Nucleus accumbens (tissue), 56 donors: ENCODE data around the gene KRT20.
A peak's percentile ranks its signal among the peaks of the same experiment; 100 is the strongest.
"Not testable (repeated sequence)": the region's sequence is repeated elsewhere in the genome, so short reads cannot be mapped to it uniquely, and the experiment has no call there.

Experiments
- DNase-seq, 56 donors: peaks; one replicate each; lab custom pipeline; 2025; lab: John Stamatoyannopoulos, UW

KRT20 gene, protein sequence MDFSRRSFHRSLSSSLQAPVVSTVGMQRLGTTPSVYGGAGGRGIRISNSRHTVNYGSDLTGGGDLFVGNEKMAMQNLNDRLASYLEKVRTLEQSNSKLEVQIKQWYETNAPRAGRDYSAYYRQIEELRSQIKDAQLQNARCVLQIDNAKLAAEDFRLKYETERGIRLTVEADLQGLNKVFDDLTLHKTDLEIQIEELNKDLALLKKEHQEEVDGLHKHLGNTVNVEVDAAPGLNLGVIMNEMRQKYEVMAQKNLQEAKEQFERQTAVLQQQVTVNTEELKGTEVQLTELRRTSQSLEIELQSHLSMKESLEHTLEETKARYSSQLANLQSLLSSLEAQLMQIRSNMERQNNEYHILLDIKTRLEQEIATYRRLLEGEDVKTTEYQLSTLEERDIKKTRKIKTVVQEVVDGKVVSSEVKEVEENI

DNA sequence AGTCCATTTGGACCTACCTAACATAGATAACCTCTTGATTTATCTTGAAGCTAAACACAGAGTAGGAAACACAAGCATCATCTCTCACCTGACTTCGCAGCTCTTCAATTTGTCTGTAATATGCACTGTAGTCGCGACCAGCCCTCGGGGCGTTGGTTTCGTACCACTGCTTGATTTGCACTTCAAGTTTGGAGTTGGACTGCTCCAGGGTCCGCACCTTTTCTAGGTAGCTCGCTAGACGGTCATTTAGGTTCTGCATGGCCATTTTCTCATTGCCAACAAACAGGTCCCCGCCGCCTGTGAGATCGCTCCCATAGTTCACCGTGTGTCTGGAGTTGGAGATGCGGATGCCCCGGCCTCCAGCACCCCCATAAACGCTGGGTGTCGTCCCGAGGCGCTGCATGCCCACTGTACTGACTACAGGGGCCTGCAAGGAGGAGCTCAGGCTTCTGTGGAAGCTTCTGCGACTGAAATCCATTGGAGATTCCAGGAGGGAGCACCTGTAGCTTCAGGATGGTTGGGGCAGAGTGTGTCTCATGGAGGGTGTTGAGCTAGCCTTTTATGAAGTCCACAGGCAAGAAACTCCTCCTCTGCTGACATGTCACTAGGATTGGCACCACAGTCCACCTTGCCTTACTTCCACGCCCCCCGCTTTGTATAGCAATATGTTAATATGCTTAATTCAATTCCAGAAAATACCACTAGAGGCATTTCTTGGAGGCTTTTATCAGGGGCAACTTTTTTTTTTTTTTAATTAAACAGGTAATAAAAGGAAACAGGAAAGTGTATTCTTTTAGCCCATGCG, at the start of gene KRT20:
KRT20 (minus strand) TSS at position 535 of the 805 bp plus-strand sequence; CDS start at position 478, 57 bp downstream.
- DNase-seq, result no peak

DNA sequence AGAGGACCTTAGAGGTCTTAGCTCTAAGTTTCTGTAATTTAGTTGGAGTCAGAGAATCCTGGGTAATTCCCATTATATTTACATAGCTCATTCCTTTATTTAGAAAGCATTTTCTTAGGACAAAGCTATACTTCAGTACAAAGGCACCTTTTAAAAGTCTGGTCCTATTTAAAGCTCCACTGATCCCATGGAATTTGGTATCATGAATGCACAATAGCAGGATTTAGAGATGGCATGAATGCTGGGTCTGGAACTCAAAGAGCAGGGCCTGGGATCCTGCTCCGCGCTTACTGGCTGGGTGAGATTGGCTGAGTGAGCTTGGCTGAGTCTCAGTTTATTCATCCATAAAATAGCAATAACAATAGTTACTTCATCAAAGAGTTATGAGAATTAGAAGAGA, 47.6 kb upstream of the KRT20 start:
- DNase-seq, result no peak

DNA sequence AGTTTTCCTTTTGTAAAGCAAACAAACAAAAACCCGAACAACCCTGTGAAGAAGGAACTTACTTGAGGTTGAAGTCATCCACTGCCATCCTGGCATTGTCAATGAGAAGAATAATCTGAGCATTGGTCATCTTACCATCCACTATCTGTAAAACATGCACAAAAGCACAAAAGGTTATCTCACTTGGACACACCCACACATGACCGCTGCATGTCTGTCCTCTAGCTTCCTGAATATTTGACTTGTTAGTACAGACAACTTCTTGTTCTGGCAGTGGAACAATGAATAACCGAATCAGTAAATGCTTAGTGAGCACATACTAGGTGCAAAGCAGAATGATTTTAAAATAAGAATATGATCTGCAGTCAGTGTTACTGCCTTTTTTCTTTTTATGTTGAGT, 46.3 kb upstream of the KRT20 start:
- DNase-seq, result no peak

DNA sequence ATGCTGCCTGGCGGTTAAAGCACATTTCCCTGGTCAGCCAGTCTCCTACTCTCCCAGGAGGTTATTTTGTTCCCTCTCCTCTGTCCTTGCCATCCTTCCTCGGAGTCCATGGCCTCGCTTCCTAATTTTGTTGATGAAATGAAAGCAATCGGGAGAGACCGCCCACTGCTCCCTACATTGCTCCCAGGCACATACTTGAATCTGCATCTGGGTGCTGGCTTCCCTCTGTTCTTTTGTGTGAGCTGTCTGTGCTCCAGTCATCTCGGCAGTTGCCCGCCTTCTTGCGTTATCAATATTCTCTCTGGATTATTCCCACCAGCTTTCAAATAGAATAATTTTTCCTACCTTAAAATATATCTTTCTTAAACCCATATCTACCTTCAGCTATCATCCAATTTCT, 41.3 kb upstream of the KRT20 start:
- peak in 6 of 56 donors; percentile 1 to 37 (median 11) for DNase-seq

DNA sequence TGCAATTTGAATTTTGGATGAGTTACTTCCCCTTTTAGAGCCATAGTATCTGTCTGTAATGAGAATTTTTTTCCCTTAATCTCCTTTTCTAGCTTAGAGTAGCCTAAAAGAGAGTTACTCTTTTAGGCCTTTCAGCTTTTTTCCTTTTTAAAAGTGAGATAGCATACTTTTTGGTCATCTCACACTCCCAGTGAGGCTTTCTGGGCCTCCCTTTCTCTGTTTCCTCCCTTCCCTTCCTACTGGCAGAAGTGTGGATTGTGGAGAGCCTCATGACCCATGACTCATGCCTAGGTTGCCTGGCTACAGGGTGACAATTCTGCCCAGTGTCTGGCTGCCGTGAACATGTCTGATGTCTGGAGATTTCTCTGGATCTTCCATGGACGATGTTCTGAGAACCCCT, 37.2 kb upstream of the KRT20 start:
- DNase-seq, result peak in 24 of 56 donors; percentile 1 to 70 (median 18)

DNA sequence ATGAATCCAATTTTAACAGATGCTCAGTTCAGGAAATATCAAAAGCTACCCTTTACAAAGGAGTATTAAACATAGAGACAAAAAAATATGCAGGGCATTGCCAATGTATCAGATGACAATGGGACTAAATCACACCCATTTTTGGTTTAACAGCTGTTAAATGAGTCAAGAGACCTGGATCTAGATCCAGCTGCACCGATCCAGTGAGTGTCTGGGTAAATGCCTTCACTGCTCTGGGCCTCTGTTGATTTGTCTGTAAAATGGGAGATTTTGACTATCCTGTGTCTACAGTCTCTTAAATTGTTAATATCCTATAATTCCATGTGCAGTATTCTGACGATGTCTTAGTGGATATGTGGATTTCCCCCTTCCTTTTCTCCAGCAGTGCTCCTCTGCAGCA, 36.0 kb upstream of the KRT20 start:
- DNase-seq, result no peak

DNA sequence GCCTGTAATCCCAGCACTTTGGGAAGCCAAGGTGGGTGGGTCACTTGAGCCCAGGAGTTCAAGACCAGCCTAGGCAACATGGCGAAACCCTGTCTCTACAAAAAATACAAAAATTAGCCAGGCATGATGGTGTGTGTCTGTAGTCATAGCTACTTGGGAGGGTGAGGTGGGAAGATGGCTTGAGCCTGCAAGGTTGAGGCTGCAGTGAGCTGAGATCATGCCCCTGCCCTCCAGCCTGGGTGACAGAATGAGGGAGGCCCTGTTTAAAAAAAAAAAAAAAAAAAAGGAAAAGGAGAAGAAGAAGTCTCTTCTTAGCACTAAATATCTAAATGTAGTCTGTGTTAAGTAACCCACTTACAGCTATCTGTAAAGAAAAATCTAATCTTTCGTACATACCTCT, 32.1 kb upstream of the KRT20 start:
- DNase-seq, result not testable (repeated sequence)

DNA sequence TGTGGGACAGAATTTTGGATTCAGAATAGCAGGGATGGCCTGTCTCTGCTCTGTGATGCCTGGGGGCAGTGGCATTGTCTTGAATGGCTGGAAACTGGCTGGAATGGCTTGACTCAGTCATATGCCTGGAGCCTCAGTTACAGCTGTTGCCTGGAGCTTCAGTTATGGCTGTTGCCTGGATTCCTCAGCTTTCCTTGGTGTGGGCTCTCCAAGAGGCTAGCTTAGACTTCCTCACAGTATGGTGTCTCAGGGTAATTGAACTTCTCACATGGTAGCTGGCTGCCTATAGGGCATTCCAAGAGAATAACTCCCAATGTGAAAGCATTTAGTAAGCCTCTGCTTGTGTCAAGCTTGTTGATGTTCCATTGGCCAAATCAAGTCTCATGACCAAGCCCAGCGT, 31.3 kb upstream of the KRT20 start:
- no peak for DNase-seq

DNA sequence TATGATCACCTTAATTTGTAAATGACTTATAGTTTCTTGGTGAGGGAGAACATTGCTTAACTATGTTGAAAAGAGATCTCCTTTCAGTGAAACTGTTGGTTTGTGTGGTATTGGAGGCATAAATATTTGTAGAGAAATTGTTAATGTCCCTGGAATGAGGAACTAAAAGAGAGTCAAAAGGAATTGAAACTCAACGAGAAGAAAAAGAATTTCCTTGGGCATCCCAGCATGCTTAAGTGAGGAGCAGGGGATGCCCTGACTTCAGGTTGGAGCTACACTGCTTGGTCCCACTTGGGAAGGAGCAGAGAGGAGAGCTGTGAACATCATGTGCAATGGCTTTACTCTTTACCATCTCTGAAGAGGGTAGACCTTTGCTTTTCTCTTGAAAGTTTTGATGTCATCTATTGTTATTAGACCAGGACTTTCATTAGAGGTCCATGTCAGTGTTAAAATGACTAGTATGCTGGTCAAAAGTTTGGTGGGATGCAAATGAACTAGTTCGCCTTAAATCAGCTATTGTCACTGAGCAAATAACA, 30.7 kb upstream of the KRT20 start:
- DNase-seq, result no peak

DNA sequence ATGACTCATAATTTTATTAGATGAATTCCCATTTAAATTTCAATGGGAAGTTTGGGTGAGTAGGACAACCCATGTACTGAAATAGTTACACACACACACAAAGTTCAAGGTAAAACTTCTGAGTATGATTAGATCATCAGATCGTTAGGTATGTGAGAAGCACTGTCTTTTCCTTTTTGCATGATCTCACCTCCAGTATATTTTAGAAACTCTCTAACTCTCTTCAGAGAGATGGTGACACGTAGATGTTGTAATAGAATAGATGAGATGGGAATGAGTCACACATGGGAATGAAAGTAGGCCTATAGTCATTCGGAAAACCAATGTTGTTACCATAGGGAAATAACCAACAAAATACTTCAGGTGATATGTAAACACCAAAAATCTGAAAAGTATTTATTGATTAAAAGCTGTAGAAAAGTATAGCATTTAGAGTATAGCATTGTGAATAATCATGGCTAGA, 30.2 kb upstream of the KRT20 start:
- DNase-seq, result no peak

DNA sequence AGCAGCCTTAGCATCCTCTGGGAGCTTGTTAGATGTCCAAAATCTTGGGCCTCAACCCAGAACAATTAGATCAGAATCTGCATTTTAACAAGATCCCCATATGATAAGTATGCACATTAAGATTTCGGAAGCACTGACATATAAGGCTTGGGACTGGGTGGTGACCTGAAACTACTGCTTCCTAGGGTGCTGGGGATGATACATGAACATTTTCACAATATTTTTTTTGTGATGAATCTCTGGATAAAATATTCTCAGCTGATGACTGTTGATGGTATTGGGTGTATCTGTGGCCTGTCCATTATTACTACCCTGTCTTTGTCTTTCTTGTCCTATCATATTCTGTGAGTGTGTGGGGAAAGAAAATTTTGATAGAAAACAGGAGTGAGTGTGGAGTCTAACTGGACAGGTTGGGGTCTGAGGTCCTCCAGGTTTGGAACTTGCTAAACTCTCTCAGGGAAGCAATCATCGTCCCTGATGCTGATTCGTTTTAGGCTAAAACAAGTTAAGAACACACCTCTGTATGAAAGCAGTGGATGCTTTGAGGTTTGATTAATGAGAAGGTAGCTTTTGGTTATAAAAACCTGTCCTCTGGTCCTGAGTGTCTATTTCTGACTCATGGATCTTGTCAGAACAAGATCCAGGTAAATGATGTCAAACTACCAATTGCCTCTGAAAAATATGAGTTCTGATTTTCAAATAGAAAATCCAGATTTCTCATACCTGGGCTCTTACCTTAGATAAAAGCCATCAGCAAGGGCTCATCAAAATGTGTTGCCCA, 29.2 kb upstream of the KRT20 start:
- DNase-seq, result no peak

DNA sequence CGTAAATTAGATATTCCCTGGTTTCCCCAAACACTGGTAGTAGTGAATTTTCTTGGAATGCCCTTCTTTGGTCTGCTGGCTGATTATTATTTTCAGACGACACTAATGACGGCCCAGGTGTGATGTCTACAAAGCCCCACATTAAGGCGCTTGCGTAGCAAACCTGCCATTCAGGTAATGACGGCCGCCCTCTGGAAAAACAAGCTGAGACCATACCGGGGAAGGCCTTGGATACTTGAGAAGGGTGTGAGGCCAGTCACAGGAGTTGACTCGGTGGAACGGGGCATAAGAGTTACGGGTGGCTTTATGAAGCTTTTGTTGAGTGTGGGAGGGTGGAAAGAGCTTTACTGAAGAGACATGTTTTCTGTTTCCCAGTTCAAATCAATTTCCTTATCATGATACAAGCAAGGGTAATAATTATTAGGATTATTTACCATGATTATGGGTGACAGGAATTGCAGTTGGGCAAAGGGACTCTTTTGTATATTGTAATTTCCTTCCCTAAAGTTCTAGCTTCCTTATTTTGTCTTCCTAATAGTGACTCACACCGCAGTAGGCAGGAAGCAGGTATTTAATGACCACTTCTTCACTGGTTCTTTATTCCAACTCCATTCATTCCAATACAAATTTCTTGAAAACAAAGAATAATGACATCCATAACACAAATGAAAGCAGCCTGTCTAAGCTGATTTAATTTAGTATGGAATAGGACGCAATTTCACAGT, 27.6 kb upstream of the KRT20 start:
- no peak for DNase-seq

DNA sequence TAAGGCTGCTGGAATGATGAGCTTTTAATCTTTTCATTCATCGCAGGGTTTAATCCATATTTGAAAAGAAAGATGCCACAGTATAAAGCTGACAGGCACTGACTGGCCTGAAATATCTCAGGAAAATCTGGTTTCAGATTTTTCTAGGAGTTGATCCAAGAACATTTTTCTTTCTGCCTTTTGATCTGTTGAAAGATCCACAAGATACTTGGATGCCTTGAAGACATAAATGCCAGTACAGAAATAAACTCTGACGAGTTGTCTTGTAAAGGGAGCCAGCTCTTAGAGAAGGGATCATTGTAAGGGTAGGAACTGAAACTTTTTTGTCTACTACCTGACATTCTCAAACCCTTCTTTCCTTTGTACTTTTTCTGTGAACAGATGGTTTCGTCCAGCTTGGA, 25.4 kb upstream of the KRT20 start:
- DNase-seq, result no peak

DNA sequence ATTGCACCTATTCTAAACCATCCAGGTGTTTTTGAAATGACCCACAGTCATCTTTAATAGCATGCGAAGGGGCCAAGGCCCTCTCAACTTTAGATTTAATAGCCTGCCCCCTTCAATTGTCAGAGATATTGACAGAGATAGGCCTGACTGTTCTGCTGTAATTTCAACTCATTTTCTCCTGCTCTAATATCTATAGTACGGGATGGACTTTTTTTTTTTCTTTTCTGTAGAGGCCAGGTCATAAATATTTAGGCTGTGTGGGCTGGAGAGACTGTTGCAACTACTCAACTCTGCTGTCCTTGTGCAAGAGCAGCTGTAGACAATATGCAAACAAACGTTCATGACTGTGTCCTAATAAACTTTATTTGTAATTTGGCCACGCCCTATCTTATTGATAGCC, 24.7 kb upstream of the KRT20 start:
- no peak for DNase-seq

DNA sequence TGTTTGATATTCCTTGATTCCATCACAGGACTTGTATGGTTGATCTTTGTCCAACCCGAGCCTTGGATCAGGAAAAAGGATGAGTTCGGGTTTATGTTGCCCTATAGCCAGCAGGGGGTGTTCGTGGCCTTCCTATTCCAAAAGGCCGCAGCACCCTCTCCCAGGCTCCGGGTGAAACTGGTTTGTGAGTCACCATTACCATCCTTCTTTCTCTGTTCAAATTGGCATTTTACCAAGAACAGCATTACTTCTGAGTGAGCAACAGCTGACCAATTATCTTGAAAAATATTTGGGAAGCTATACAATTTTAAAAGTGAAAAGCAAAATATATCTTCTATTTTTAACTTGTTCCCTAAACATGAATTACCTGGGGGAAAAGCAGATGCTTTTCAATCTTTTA, 24.3 kb upstream of the KRT20 start:
- peak in 49 of 56 donors; percentile 4 to 82 (median 45) for DNase-seq

DNA sequence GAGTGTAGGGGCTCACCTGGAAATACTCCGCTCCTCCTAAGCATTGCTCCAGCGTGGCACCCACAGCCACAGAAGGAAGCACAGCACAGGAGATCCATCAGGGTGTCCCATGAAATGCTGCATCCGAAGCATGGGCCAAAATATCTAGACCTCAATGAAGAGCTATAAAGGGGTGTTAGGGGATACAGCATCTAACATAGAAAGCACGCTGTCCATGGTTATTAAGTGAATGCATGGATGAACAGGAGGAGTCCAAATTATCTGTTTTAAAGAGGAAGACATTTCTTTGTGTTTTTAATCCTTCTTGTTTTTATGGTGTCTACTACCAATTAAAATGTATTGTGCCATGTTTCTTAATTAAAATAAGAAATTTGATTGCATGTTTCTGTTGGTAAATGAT, 21.6 kb upstream of the KRT20 start:
- DNase-seq, result no peak

DNA sequence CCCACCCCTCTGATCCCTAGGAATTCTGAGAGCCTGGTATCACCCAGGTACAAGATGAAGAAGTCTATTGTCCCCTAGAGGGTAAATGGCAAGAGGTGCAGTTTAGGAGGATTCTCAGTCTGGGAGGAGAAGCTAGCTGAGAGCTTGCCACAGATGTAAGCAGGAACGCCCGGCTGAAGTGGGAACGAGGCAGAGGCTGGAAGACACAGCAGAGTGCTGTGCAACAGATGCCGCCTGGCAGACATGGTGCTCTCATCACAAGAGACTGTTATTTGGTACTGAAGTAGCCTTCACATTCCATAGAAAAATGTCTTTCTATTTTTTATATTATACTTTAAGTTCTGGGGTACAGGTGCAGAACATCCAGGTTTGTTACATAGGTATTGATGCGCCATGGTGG, 20.3 kb upstream of the KRT20 start:
- no peak for DNase-seq

DNA sequence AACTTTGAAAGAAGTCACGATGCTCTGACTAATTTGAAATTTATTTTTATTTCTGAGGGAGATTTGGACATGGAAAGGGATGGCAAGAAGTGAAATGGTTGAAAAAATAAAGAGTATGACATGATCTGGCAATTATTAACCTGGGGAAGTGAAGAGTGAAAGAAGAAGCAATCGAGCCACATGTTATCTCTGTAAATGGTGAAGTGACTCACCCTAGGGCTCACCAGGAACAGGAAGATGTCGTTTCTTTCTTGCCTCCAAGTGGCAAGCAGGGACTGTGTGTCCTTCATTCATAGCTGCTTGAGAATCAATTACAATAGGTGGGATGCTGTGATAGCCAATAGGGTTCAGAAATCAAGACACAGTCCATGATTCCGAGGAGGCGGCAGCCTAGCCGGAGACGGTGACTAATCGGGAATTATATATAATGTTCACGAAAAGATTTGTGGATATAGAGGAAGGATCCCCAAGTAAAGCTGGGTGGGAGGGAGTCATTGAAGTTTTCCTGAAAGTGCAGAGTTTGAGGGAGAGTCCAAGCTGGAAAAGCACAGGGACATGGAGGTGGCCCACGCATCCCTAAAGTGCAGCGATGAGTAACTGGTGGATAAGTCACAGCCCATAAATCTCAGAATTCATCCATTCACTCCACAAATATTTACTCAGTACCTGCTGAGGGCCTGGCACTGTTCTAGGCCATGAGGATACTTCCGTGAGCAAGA, 18.2 kb upstream of the KRT20 start:
- peak in 2 of 56 donors; percentile 2 to 9 for DNase-seq

DNA sequence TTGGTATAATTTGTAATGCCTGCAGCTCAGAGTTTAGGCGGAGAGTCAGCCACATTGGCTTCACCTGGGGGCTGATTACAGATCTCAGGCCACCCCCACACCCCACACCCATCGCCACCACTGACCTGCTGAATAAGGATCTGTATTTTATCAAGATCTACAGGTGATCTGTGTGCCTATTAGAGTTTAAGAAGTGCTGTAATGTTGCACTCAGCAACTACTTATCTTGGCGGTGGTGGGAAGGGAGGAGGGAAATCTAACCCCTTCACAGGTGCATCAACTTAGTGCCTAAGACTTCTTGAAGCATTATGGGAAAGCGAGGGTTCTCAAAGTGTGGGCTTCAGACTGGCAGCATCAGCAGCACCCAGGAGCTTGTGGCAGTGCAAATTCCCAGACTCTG, 17.5 kb upstream of the KRT20 start:
- DNase-seq, result no peak
